ENCODE measurements around the gene TBKBP1.

GRCh38 chr17:47742319-47743181, 48.6 kb downstream of the TBKBP1 start:
- TF ChIP-seq, protein P1, sequence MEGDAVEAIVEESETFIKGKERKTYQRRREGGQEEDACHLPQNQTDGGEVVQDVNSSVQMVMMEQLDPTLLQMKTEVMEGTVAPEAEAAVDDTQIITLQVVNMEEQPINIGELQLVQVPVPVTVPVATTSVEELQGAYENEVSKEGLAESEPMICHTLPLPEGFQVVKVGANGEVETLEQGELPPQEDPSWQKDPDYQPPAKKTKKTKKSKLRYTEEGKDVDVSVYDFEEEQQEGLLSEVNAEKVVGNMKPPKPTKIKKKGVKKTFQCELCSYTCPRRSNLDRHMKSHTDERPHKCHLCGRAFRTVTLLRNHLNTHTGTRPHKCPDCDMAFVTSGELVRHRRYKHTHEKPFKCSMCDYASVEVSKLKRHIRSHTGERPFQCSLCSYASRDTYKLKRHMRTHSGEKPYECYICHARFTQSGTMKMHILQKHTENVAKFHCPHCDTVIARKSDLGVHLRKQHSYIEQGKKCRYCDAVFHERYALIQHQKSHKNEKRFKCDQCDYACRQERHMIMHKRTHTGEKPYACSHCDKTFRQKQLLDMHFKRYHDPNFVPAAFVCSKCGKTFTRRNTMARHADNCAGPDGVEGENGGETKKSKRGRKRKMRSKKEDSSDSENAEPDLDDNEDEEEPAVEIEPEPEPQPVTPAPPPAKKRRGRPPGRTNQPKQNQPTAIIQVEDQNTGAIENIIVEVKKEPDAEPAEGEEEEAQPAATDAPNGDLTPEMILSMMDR (conservative IDR thresholded peaks at IDR 0.05), result peak; percentile 64
- TF ChIP-seq EZH2 (IDR thresholded peaks at IDR 0.05; ENCODE audit: low read depth), result no peak

Data from PC-9 (cell line).